Common myeloid progenitor, CD34-positive (primary cell): ENCODE data around the gene FBXL14.
"Not testable (repeated sequence)": the region's sequence is repeated elsewhere in the genome, so short reads cannot be mapped to it uniquely, and the experiment has no call there.

Source experiments
- CTCF ChIA-PET: fragments of 350-600 bp; sonication (Branson Sonifier 250); formaldehyde crosslinking; loops from one replicate; lab custom pipeline; 2021; ENCODE audit warnings: antibody characterized with exemption; lab: Charles Lee
- POLR2A ChIA-PET: fragments of 350-600 bp; sonication (Branson Sonifier 250); formaldehyde crosslinking; loops from one replicate; lab custom pipeline; 2021; ENCODE audit warnings: antibody characterized with exemption; lab: Charles Lee
- DNase-seq, 3 donors: peaks; one replicate each; pipeline versions ENCODE4 v3.0.0 to v3.0.0-alpha.2; 2013
- H3K27ac ChIP-seq, 2 experiments: 1 replicate in 1 of 2; 2 replicates in 1 of 2; pipeline ENCODE4 v1.7.0; 2013; ENCODE audit warnings: inconsistent platforms in 2 of 2, low read length in 2 of 2, mild to moderate bottlenecking in 2 of 2, low read depth in 1 of 2, moderate library complexity in 1 of 2; ENCODE audit not compliant: severe bottlenecking in 2 of 2, insufficient read depth in 1 of 2, poor library complexity in 1 of 2
- H3K27me3 ChIP-seq, 5 experiments: replicated peaks in 2 of 5; 1 replicate in 3 of 5; 2 replicates in 2 of 5; pipeline versions ENCODE4 v1.6.1 to v1.7.0; 2013; ENCODE audit warnings: low read length in 4 of 5, mild to moderate bottlenecking in 2 of 5, moderate library complexity in 2 of 5, inconsistent platforms in 1 of 5; ENCODE audit not compliant: insufficient read depth in 5 of 5, control insufficient read depth in 4 of 5
- H3K36me3 ChIP-seq, 4 experiments: 1 replicate in 2 of 4; 2 replicates in 2 of 4; pipeline versions ENCODE4 v1.6.1 to v1.7.0; 2013; ENCODE audit warnings: low read length in 3 of 4, control low read depth in 1 of 4, mild to moderate bottlenecking in 1 of 4; ENCODE audit not compliant: control insufficient read depth in 4 of 4, insufficient read depth in 4 of 4
- H3K4me1 ChIP-seq, 4 experiments: 1 replicate in 3 of 4; 2 replicates in 1 of 4; pipeline versions ENCODE4 v1.6.1 to v1.7.1; 2013; ENCODE audit warnings: low read length in 3 of 4, mild to moderate bottlenecking in 3 of 4, control low read depth in 1 of 4, inconsistent platforms in 1 of 4, moderate library complexity in 1 of 4; ENCODE audit not compliant: control insufficient read depth in 4 of 4, insufficient read depth in 4 of 4; ENCODE audit errors: control extremely low read depth in 1 of 4
- H3K4me3 ChIP-seq, 7 experiments: 1 replicate in 4 of 7; 2 replicates in 3 of 7; pipeline versions ENCODE4 v1.5.1 to v1.7.0; 2013; ENCODE audit warnings: mild to moderate bottlenecking in 7 of 7, low read length in 6 of 7, moderate library complexity in 6 of 7, inconsistent platforms in 2 of 7, low read depth in 2 of 7, control low read depth in 1 of 7; ENCODE audit not compliant: insufficient read depth in 4 of 7, control insufficient read depth in 1 of 7; ENCODE audit errors: extremely low read depth in 1 of 7
- H3K9me3 ChIP-seq, 5 experiments: 1 replicate in 4 of 5; 2 replicates in 1 of 5; pipeline versions ENCODE4 v1.6.1 to v1.7.1; 2013; ENCODE audit warnings: low read length in 4 of 5, mild to moderate bottlenecking in 2 of 5, inconsistent platforms in 1 of 5, low read depth in 1 of 5, moderate library complexity in 1 of 5; ENCODE audit not compliant: control insufficient read depth in 4 of 5, insufficient read depth in 2 of 5; ENCODE audit errors: control extremely low read depth in 1 of 5
- WGBS: methylation state at CpG from one replicate; pipeline ENCODE4 v1.1.5; 2013; ENCODE audit not compliant: insufficient coverage; 5-methylcytosine and 5-hydroxymethylcytosine counted together

FBXL14 gene

GRCh38 chr12:1605129-1606020 lies 11.0 kb upstream of the FBXL14 start:
- Histone ChIP-seq H3K36me3 (no peaks in the 10 kb centered on the region), H3K27me3 (peaks cover 0 to 3% (median 0%) of the 10 kb centered on the region in 5 experiments), H3K27ac (no peak overlapping the region), H3K9me3 (no peaks in the 10 kb centered on the region), H3K4me1 (peaks cover 9 to 31% (median 21%) of the 10 kb centered on the region in 4 experiments), H3K4me3 (peak overlapping the region; percentile 17 to 85 (median 70))
- ChIA-PET POLR2A (interaction anchor here (1.1 kb wide), 1 partner anchor 12 kb away, joined by 4 read pairs; no protein-coding TSS in a partner anchor), CTCF (interaction anchor here (0.6 to 2.4 kb wide), 9 partner anchors 8 to 487 kb away, joined by 3 to 19 read pairs (median 8); partner anchors contain the start of gene WNT5B)
- peak; percentile 81 to 82 (median 81) for DNase-seq
- 3% methylated on average over 17 of the region's 22 CpGs for WGBS

GRCh38 chr12:1604464-1604863 lies 10.1 kb upstream of the FBXL14 start:
- peaks cover 9 to 31% (median 21%) of the 10 kb centered on the region in 4 experiments for H3K4me1 ChIP-seq
- no peak for DNase-seq
- 100% methylated on average over 2 of the region's 3 CpGs for WGBS
- ChIA-PET POLR2A (interaction anchor here (1.1 kb wide), 1 partner anchor 11 kb away, joined by 4 read pairs; no protein-coding TSS in a partner anchor), CTCF (interaction anchor here (0.8 to 5.0 kb wide), 12 partner anchors 8 to 486 kb away, joined by 3 to 28 read pairs (median 8); partner anchors contain the start of gene WNT5B)
- H3K4me3 ChIP-seq, result no peak overlapping the region
- H3K36me3 ChIP-seq, result no peaks in the 10 kb centered on the region
- H3K27me3 ChIP-seq, result peaks cover 0 to 3% (median 0%) of the 10 kb centered on the region in 5 experiments
- no peak overlapping the region for H3K27ac ChIP-seq
- no peaks in the 10 kb centered on the region for H3K9me3 ChIP-seq

GRCh38 chr12:1603269-1603993 lies 9.1 kb upstream of the FBXL14 start:
- Histone ChIP-seq H3K36me3 (no peaks in the 10 kb centered on the region), H3K9me3 (no peaks in the 10 kb centered on the region), H3K4me3 (no peak overlapping the region), H3K4me1 (peaks cover 9 to 31% (median 21%) of the 10 kb centered on the region in 4 experiments), H3K27me3 (peaks cover 0 to 3% (median 0%) of the 10 kb centered on the region in 5 experiments), H3K27ac (no peak overlapping the region)
- CTCF ChIA-PET, result interaction anchor here (0.8 to 5.0 kb wide), 17 partner anchors 9 to 486 kb away, joined by 3 to 28 read pairs (median 3); partner anchors contain the start of gene WNT5B
- WGBS, result 100% methylated on average over 6 of the region's 7 CpGs
- no peak for DNase-seq
- POLR2A ChIA-PET, result no interaction called here

- CTCF ChIA-PET, result interaction anchor here (0.9 to 5.0 kb wide), 12 partner anchors 10 to 485 kb away, joined by 3 to 28 read pairs (median 4); partner anchors contain the start of gene WNT5B
- H3K4me3 ChIP-seq, POLR2A ChIA-PET, H3K27me3 ChIP-seq, H3K36me3 ChIP-seq, DNase-seq, H3K27ac ChIP-seq, H3K9me3 ChIP-seq: not testable (repeated sequence)
- WGBS, result 92% methylated on average over 9 of the region's 9 CpGs
- H3K4me1 ChIP-seq, result peaks cover 9 to 31% (median 21%) of the 10 kb centered on the region in 4 experiments
Observed at GRCh38 chr12:1602706-1603105, 8.3 kb upstream of the FBXL14 start.

- H3K9me3 ChIP-seq, result no peaks in the 10 kb centered on the region
- 100% methylated on average over 1 of the region's 3 CpGs for WGBS
- ChIA-PET POLR2A (no interaction called here), CTCF (no interaction called here)
- H3K4me3 ChIP-seq, result no peak overlapping the region
- H3K36me3 ChIP-seq, result no peaks in the 10 kb centered on the region
- peaks cover 10 to 30% (median 19%) of the 10 kb centered on the region in 4 experiments for H3K4me1 ChIP-seq
- H3K27me3 ChIP-seq, result no peaks in the 10 kb centered on the region
- H3K27ac ChIP-seq, result no peak overlapping the region
- no peak for DNase-seq
Observed at GRCh38 chr12:1598757-1599156, 4.4 kb upstream of the FBXL14 start.

- no peak for DNase-seq
- Histone ChIP-seq H3K36me3 (peaks cover 0 to 4% (median 0%) of the 10 kb centered on the region in 4 experiments), H3K4me1 (peaks cover 15 to 44% (median 35%) of the 10 kb centered on the region in 4 experiments), H3K4me3 (peak overlapping the region in 4 of 7 experiments; percentile 73 to 93 (median 88)), H3K9me3 (no peaks in the 10 kb centered on the region), H3K27me3 (no peaks in the 10 kb centered on the region), H3K27ac (no peak overlapping the region)
- ChIA-PET POLR2A (no interaction called here), CTCF (no interaction called here)
- 76% methylated on average over 3 of the region's 9 CpGs for WGBS
Observed at GRCh38 chr12:1595690-1596347, 1.4 kb upstream of the FBXL14 start.
